ENCODE measurements around the gene ACOXL.

The ACOXL gene

GRCh38 chr2:111133603-111134002 lies 401.2 kb downstream of the ACOXL start:
- no peak for DNase-seq (ENCODE audit: low read depth)
- H3K4me3 ChIP-seq (ENCODE audit: low read depth, low read length) = no peak overlapping the region

GRCh38 chr2:111134055-111134454 lies 401.7 kb downstream of the ACOXL start:
- H3K4me3 ChIP-seq (ENCODE audit: low read depth, low read length) = no peak overlapping the region
- TF ChIP-seq CTCF (IDR thresholded peaks at IDR 0.05; ENCODE audit: low read depth, low read length, missing control alignments) = no peak
- no peak for DNase-seq (ENCODE audit: low read depth)

More at GRCh38 chr2:111133603-111134002, 401.2 kb downstream of the ACOXL start:
- TF ChIP-seq CTCF (IDR thresholded peaks at IDR 0.05; ENCODE audit: low read depth, low read length, missing control alignments) = no peak

DNA sequence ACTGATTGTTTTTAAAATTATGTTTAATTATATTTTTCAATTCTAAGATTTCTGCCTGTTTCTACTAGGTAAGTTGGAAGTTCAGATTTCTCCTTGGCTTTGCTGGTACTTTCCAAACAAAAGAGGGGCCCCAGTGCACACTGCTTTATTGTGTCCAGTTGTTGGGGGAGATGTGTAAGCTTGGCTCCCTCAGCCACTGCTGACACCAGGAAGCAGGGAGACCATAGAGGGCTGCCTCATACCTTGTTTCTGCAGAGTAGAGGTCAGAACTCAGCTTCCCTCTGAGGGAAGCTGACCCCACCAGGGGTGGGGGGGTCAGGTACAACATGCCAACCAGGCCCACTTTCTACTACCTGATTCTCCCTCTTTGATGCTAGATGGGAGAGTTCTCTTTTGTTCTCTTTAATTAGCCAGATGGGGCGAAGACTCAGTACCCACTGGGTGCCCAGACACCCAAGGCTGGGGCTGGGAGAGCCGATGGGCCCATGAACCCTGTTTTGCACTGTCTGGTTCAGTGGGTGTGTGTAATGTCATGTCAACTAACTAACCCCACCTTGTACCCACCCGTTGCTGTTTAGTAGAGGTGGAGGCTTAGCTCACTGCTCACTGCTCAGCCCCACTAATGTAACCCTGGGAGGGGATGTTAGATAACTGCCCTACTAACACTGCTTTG lies 403.0 kb downstream of the ACOXL start:
- no peak overlapping the region for H3K4me3 ChIP-seq (ENCODE audit: low read depth, low read length)
- TF ChIP-seq CTCF (IDR thresholded peaks at IDR 0.05; ENCODE audit: low read depth, low read length, missing control alignments) = no peak
- no peak for DNase-seq (ENCODE audit: low read depth)

DNA sequence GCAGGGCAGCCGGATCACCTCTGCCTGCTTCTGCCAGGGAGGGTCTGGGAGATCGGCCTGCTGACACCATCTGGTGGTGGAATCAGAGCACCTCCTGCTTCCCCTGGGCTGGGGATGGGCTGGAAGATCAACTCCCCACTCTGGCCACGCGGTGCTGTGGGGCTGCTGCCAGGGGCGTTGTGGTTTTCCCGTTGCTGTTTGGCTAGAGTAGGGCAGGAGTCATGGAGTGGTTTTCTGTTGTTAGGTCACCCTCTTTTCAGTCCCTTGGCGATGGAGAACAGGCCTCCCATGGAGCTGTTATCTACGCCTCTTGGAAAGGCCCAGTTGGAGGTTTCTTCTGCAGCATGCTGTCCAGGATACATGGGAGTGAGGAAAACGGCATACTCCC lies 403.5 kb downstream of the ACOXL start:
- no peak for TF ChIP-seq CTCF (IDR thresholded peaks at IDR 0.05; ENCODE audit: low read depth, low read length, missing control alignments)
- H3K4me3 ChIP-seq (ENCODE audit: low read depth, low read length) = no peak overlapping the region
- DNase-seq (ENCODE audit: low read depth) = no peak

DNA sequence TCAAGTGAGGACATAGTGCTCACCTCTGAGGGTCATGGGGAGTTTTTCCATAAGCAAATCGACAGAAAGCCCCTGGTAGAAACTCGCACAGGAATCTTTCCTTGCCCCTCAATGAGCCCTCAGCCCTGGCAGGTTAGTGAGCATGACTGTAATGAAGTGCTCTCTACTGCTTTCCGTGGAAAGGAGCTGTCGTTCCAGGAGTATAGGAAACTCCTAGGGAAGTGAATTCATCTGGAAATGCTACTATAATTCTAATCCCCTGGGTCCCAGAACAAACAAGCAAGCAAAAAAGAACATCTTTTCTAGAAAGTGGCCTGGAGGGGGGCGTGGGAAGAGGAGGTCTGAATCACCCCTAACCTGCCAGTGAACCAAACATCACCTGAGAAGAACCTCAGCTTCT lies 406.5 kb downstream of the ACOXL start:
- no peak for TF ChIP-seq CTCF (IDR thresholded peaks at IDR 0.05; ENCODE audit: low read depth, low read length, missing control alignments)
- no peak for DNase-seq (ENCODE audit: low read depth)
- H3K4me3 ChIP-seq (ENCODE audit: low read depth, low read length) = no peak overlapping the region

DNA sequence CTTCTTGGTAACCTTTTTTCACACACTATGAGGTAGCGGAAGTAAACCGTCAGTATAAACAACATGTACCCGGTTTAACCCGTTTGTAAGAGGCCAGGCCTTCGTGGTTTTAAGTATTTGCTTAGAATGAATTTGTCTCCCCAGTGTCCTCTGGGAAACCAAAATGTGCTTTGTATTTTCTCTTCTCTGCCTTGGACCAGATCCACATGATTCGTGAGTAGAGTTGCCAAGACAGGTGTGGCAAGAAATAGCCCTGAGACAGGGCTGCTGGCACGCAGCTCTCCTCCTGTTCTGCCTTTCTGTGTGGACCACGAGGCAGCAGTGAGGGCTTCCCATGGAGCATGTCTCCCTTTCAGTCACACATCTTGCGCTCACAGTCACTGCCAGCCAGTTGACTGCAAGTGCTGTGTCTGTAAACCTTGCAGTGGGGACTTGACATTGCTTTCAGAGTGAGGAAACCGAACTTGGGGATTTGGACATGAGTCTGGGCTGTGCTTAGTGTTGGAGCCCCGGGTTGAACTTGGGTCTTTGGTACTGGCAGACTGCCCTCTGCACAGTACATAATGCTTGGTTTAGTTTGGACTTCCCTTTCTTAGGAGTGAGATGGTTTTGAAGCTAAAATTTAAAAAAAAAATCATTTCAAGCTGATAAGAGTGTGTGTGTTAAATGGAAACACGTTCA lies 407.4 kb downstream of the ACOXL start:
- no peak for TF ChIP-seq CTCF (IDR thresholded peaks at IDR 0.05; ENCODE audit: low read depth, low read length, missing control alignments)
- H3K4me3 ChIP-seq (ENCODE audit: low read depth, low read length) = no peak overlapping the region
- DNase-seq (ENCODE audit: low read depth) = no peak

GRCh38 chr2:111140815-111141214 lies 408.4 kb downstream of the ACOXL start:
- TF ChIP-seq CTCF (IDR thresholded peaks at IDR 0.05; ENCODE audit: low read depth, low read length, missing control alignments) = no peak
- no peak for DNase-seq (ENCODE audit: low read depth)
- no peak overlapping the region for H3K4me3 ChIP-seq (ENCODE audit: low read depth, low read length)
